IMR-90 (cell line): ENCODE measurements around the gene ZBTB7B. TPM values are rescaled to one million over a fixed set of nuclear protein-coding genes. Genes with fewer than 3 reads are reported as not detected.
A peak's percentile ranks its signal among the peaks of the same experiment; 100 is the strongest.

ENCODE experiments used
- ATAC-seq: fragments of 200-7000 bp; cut with Tn5 transposase; 2 replicates; pipeline ENCODE4 v1.9.1; 2020; ENCODE audit warnings: low read depth, mild to moderate bottlenecking, moderate library complexity
- BruUV-seq: library from RNA; stranded (reverse); fragments of 400-500 nt; replicated peaks from 2 replicates; lab custom pipeline; 2021; lab: Mats Ljungman, UMichigan
- CTCF ChIA-PET: fragments of 300-600 bp; formaldehyde crosslinking; extraction: SDS; loops from one replicate; lab custom pipeline; 2021; ENCODE audit warnings: antibody characterized with exemption; lab: Yijun Ruan, JAX
- POLR2A ChIA-PET: fragments of 300-600 bp; sonication (Branson Sonifier 250); formaldehyde crosslinking; loops from one replicate; lab custom pipeline; 2022; ENCODE audit warnings: antibody characterized with exemption; ENCODE audit not compliant: unreplicated experiment; lab: Charles Lee
- DNase-seq: peaks from one replicate; pipeline ENCODE4 v3.0.0; 2013
- H2AFZ ChIP-seq: replicated peaks from 2 replicates; pipeline ENCODE3; 2013; ENCODE audit warnings: low read length, mild to moderate bottlenecking; ENCODE audit not compliant: poor library complexity
- H2AK5ac ChIP-seq: 2 replicates; pipeline ENCODE4 v1.6.1; 2013; ENCODE audit warnings: low read depth, low read length, inconsistent platforms
- H2AK9ac ChIP-seq: replicated peaks from 2 replicates; pipeline ENCODE3; 2013; ENCODE audit warnings: mild to moderate bottlenecking, low read depth, low read length, moderate library complexity; ENCODE audit not compliant: poor library complexity
- H2BK120ac ChIP-seq: 2 replicates; pipeline ENCODE4 v1.6.1; 2013; ENCODE audit warnings: low read depth, low read length, inconsistent platforms
- H2BK15ac ChIP-seq: 3 replicates; pipeline ENCODE4 v1.6.1; 2013; ENCODE audit warnings: low read depth, low read length, inconsistent platforms
- H2BK20ac ChIP-seq: 2 replicates; pipeline ENCODE4 v1.6.1; 2013; ENCODE audit warnings: low read depth, mild to moderate bottlenecking, inconsistent platforms, low read length, moderate library complexity
- H2BK5ac ChIP-seq: 2 replicates; pipeline ENCODE4 v1.6.1; 2013; ENCODE audit warnings: mild to moderate bottlenecking, low read depth, low read length, inconsistent platforms; ENCODE audit not compliant: poor library complexity, severe bottlenecking
- H3K14ac ChIP-seq: replicated peaks from 2 replicates; pipeline ENCODE4 v1.6.1; 2013; ENCODE audit warnings: low read depth, low read length, inconsistent platforms
- H3K18ac ChIP-seq: 2 replicates; pipeline ENCODE4 v1.6.1; 2013; ENCODE audit warnings: low read depth, low read length, control low read depth
- H3K23ac ChIP-seq: 2 replicates; pipeline ENCODE4 v1.6.1; 2013; ENCODE audit warnings: low read depth, low read length, inconsistent platforms
- H3K27ac ChIP-seq: 2 replicates; pipeline ENCODE4 v1.5.1; 2013; ENCODE audit warnings: mild to moderate bottlenecking, control low read depth, low read length; ENCODE audit not compliant: insufficient read depth
- H3K27me3 ChIP-seq: 2 replicates; pipeline ENCODE4 v1.6.1; 2013; ENCODE audit warnings: low read length; ENCODE audit not compliant: control insufficient read depth, insufficient read depth
- H3K36me3 ChIP-seq: 2 replicates; pipeline ENCODE4 v1.6.1; 2013; ENCODE audit warnings: low read length, mixed read lengths; ENCODE audit not compliant: control insufficient read depth, insufficient read depth
- H3K4ac ChIP-seq: 2 replicates; pipeline ENCODE4 v1.6.1; 2013; ENCODE audit warnings: low read depth, low read length, inconsistent platforms
- H3K4me1 ChIP-seq: 2 replicates; pipeline ENCODE4 v1.6.1; 2013; ENCODE audit warnings: low read length, mixed read lengths; ENCODE audit not compliant: control insufficient read depth, insufficient read depth
- H3K4me2 ChIP-seq: 2 replicates; pipeline ENCODE4 v1.6.1; 2013; ENCODE audit warnings: low read depth, mild to moderate bottlenecking, control low read depth, low read length, moderate library complexity
- H3K4me3 ChIP-seq: 2 replicates; pipeline ENCODE4 v1.5.1; 2013; ENCODE audit warnings: low read depth, mild to moderate bottlenecking, control low read depth, low read length, moderate library complexity; ENCODE audit not compliant: insufficient read depth
- H3K56ac ChIP-seq: 2 replicates; pipeline ENCODE4 v1.6.1; 2013; ENCODE audit warnings: low read length, inconsistent platforms; ENCODE audit not compliant: insufficient read depth; ENCODE audit errors: extremely low read depth
- H3K79me1 ChIP-seq, 2 experiments: 2 replicates each; pipeline ENCODE4 v1.6.1; 2013; ENCODE audit warnings: low read length in 2 of 2, inconsistent platforms in 1 of 2, low read depth in 1 of 2
- H3K9ac ChIP-seq: 2 replicates; pipeline ENCODE4 v1.6.1; 2013; ENCODE audit warnings: low read depth, low read length, control low read depth
- H3K9me1 ChIP-seq: 2 replicates; pipeline ENCODE4 v1.6.1; 2013; ENCODE audit warnings: low read length, inconsistent platforms; ENCODE audit not compliant: insufficient read depth
- H3K9me3 ChIP-seq: 2 replicates; pipeline ENCODE4 v1.6.1; 2013; ENCODE audit warnings: low read length; ENCODE audit not compliant: control insufficient read depth, insufficient read depth
- H4K20me1 ChIP-seq: 2 replicates; pipeline ENCODE4 v1.6.1; 2013; ENCODE audit warnings: low read length, inconsistent platforms; ENCODE audit not compliant: insufficient read depth
- H4K5ac ChIP-seq: 2 replicates; pipeline ENCODE4 v1.6.1; 2013; ENCODE audit warnings: mild to moderate bottlenecking, low read depth, low read length, control low read depth
- H4K8ac ChIP-seq, 2 experiments: 2 replicates each; pipeline ENCODE4 v1.6.1; 2013; ENCODE audit warnings: low read depth in 2 of 2, low read length in 2 of 2, control low read depth in 1 of 2, inconsistent platforms in 1 of 2
- H4K91ac ChIP-seq: 2 replicates; pipeline ENCODE4 v1.6.1; 2013; ENCODE audit warnings: low read depth, low read length, inconsistent platforms; ENCODE audit not compliant: insufficient read depth
- MAFK ChIP-seq: IDR thresholded peaks from 2 replicates; pipeline ENCODE4 v1.6.1; 2012; ENCODE audit warnings: low read depth, low read length, improper control_type of control experiment
- MAZ ChIP-seq: IDR thresholded peaks from 2 replicates; pipeline ENCODE4 v1.6.1; 2012; ENCODE audit warnings: low read depth, mild to moderate bottlenecking, low read length, improper control_type of control experiment, moderate library complexity, borderline replicate concordance
- NFE2L2 ChIP-seq: fragments of 150-350 bp; IDR thresholded peaks from 2 replicates; pipeline ENCODE4 v1.6.1; 2016; ENCODE audit warnings: low read depth, mild to moderate bottlenecking, low read length
- POLR2A ChIP-seq: IDR thresholded peaks from 2 replicates; pipeline ENCODE4 v1.6.1; 2012; ENCODE audit warnings: mild to moderate bottlenecking, low read depth, low read length
- RFX5 ChIP-seq: IDR thresholded peaks from 2 replicates; pipeline ENCODE4 v1.8.0; 2012; ENCODE audit warnings: low read depth, mild to moderate bottlenecking, low read length, moderate library complexity
- WGBS, 2 experiments: methylation state at CpG; one replicate each; pipeline versions ENCODE4 v1.1.5 to v1.1.7; 2013; ENCODE audit warnings: missing lambda C conversion rate in 2 of 2; ENCODE audit not compliant: insufficient read length in 1 of 2; ENCODE audit errors: extremely low coverage in 2 of 2; 5-methylcytosine and 5-hydroxymethylcytosine counted together
- dilution Hi-C: fragments of 300-500 bp; cut with HindIII; formaldehyde crosslinking; loops from one replicate; pipeline ENCODE4 v1.14.3; 2018; ENCODE audit warnings: low sequenced_read_pairs; ENCODE audit not compliant: unreplicated experiment
- in situ Hi-C: fragments of 300-500 bp; cut with MboI; formaldehyde crosslinking; loops from 3 replicates; pipeline ENCODE4 v1.14.3; 2019; ENCODE audit warnings: low sequenced_read_pairs, inconsistent platforms, mixed read lengths
- intact Hi-C: fragments of 100-400 bp; cut with micrococcal nuclease; formaldehyde crosslinking; loops from 2 replicates; pipeline ENCODE4 v1.10.0; 2022
- polyA plus RNA-seq, 3 experiments: library from polyadenylated mRNA; depleted of rRNA; stranded (reverse); fragments of >200 nt; gene quantifications; 2 replicates each; pipeline ENCODE4 v1.2.3, GENCODE V29; 2012; ENCODE audit warnings: low replicate concordance in 1 of 3
- total RNA-seq: library from RNA; depleted of rRNA; stranded (reverse); fragments of >200 nt; gene quantifications from 2 replicates; pipeline ENCODE4 v1.2.3, GENCODE V29; 2012
- TF ChIP-seq, protein P1 (sequence below): conservative IDR thresholded peaks from 2 replicates; pipeline ENCODE4 v1.5.1; 2012; ENCODE audit warnings: mild to moderate bottlenecking, low read depth, low read length, improper control_type of control experiment

ZBTB7B gene
- total and polyA plus RNA-seq, 2 of the 4 experiments (the other 2 are of a cell fraction) = 7.7 to 17.4 TPM

GRCh38 chr1:155038602-155039307 is 36.2 kb downstream of the ZBTB7B start:
- Histone ChIP-seq H3K4me2 (no peak overlapping the region), H2BK120ac (no peak overlapping the region), H2AFZ (no peak overlapping the region), H3K9ac (no peak overlapping the region), H4K5ac (no peak overlapping the region), H3K27me3 (peaks cover 39% of the 10 kb centered on the region), H3K9me1 (peaks cover 6% of the 10 kb centered on the region; the same call in 1 of the 2 replicates), H2AK5ac (no peak overlapping the region), H3K9me3 (no peaks in the 10 kb centered on the region), H2BK15ac (no peak overlapping the region), H3K18ac (no peak overlapping the region), H3K4me3 (no peak overlapping the region), H3K36me3 (no peaks in the 10 kb centered on the region), H3K14ac (no peak overlapping the region), H2BK5ac (no peak overlapping the region), H4K8ac (no peak overlapping the region), H3K79me1 (no peaks in the 10 kb centered on the region), H3K4me1 (peaks cover 1% of the 10 kb centered on the region; the same call in 1 of the 2 replicates), H3K23ac (no peak overlapping the region), H4K91ac (no peak overlapping the region), H2AK9ac (no peak overlapping the region), H2BK20ac (no peak overlapping the region), H3K27ac (no peak overlapping the region), H3K4ac (no peak overlapping the region), H4K20me1 (no peaks in the 10 kb centered on the region), H3K56ac (no peak overlapping the region)
- ChIA-PET CTCF (interaction anchor here (1.4 to 1.8 kb wide), 2 partner anchors 12 to 23 kb away, joined by 3 to 4 read pairs; partner anchors contain the start of gene ADAM15), POLR2A (no interaction called here)
- dilution Hi-C loops (no loop called here), in situ Hi-C loops (no loop called here), intact Hi-C loops (no loop called here)
- DNase-seq = peak; percentile 19
- WGBS, 2 experiments = 22% methylated on average over 4 of the region's 8 CpGs; no CpG with 5 or more reads in 1 of the 2 experiments
- TF ChIP-seq POLR2A (no peak), MAFK (no peak), RFX5 (no peak), NFE2L2 (no peak), MAZ (no peak)
- TF ChIP-seq, protein P1, sequence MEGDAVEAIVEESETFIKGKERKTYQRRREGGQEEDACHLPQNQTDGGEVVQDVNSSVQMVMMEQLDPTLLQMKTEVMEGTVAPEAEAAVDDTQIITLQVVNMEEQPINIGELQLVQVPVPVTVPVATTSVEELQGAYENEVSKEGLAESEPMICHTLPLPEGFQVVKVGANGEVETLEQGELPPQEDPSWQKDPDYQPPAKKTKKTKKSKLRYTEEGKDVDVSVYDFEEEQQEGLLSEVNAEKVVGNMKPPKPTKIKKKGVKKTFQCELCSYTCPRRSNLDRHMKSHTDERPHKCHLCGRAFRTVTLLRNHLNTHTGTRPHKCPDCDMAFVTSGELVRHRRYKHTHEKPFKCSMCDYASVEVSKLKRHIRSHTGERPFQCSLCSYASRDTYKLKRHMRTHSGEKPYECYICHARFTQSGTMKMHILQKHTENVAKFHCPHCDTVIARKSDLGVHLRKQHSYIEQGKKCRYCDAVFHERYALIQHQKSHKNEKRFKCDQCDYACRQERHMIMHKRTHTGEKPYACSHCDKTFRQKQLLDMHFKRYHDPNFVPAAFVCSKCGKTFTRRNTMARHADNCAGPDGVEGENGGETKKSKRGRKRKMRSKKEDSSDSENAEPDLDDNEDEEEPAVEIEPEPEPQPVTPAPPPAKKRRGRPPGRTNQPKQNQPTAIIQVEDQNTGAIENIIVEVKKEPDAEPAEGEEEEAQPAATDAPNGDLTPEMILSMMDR = no peak
- BruUV-seq = no TSS peak
- ATAC-seq = peak; percentile 66
